RWPE1 (cell line): ENCODE data around the gene FOLH1.
A peak's percentile ranks its signal among the peaks of the same experiment; 100 is the strongest.
"Not testable (repeated sequence)": the region's sequence is repeated elsewhere in the genome, so short reads cannot be mapped to it uniquely, and the experiment has no call there.

ENCODE experiments used
- CTCF ChIA-PET: fragments of 350-600 bp; sonication (Branson Sonifier 250); formaldehyde crosslinking; extraction: SDS; loops from one replicate; lab custom pipeline; 2021; lab: Yijun Ruan, JAX
- POLR2A ChIA-PET: fragments of 400-600 bp; formaldehyde crosslinking; extraction: SDS; loops from one replicate; lab custom pipeline; 2020; ENCODE audit warnings: antibody characterized with exemption; ENCODE audit not compliant: low non-redundant PET; lab: Yijun Ruan, JAX
- DNase-seq: peaks from one replicate; pipeline ENCODE4 v3.0.0; 2012; ENCODE audit warnings: low spot score
- H3K27ac ChIP-seq: fragments of 450-650 bp; 2 replicates; pipeline ENCODE4 v1.5.1; 2017
- CTCF ChIP-seq: fragments of 450-650 bp; conservative IDR thresholded peaks from 2 replicates; pipeline ENCODE4 v1.5.1; 2017; ENCODE audit warnings: low read depth, mild to moderate bottlenecking

FOLH1 gene

GRCh38 chr11:49171613-49172012 is 36.8 kb downstream of the FOLH1 start:
- POLR2A ChIA-PET, CTCF ChIA-PET, H3K27ac ChIP-seq, DNase-seq: not testable (repeated sequence)

- CTCF ChIA-PET, H3K27ac ChIP-seq, POLR2A ChIA-PET, DNase-seq: not testable (repeated sequence)
- 0 out of 2 replicates have a peak, but pooled peaks have one; percentile 12 for TF ChIP-seq CTCF
Measured at GRCh38 chr11:49169579-49169978, 38.8 kb downstream of the FOLH1 start.

GRCh38 chr11:49168992-49169391 is 39.4 kb downstream of the FOLH1 start:
- POLR2A ChIA-PET, DNase-seq, H3K27ac ChIP-seq, CTCF ChIA-PET: not testable (repeated sequence)

GRCh38 chr11:49151211-49151610 is 57.2 kb downstream of the FOLH1 start:
- no peak for DNase-seq
- POLR2A ChIA-PET, result no interaction called here

GRCh38 chr11:49102356-49102755 is 106.0 kb downstream of the FOLH1 start:
- POLR2A ChIA-PET, H3K27ac ChIP-seq, CTCF ChIA-PET, DNase-seq: not testable (repeated sequence)

More at GRCh38 chr11:49151211-49151610, 57.2 kb downstream of the FOLH1 start:
- CTCF ChIA-PET, result no interaction called here
- no peak for TF ChIP-seq CTCF
- H3K27ac ChIP-seq, result no peak overlapping the region
